HepG2 (cell line): ENCODE measurements around the gene GNG7. TPM values are rescaled to one million over a fixed set of nuclear protein-coding genes. Genes with fewer than 3 reads are reported as not detected.

Experiments used
- CBX5 ChIP-seq: sonication (generic); formaldehyde crosslinking; IDR thresholded peaks from 2 replicates; pipeline ENCODE4 v1.4.0; 2020; ENCODE audit warnings: missing genetic modification reagents, borderline replicate concordance
- CREB3 ChIP-seq: sonication (generic); formaldehyde crosslinking; IDR thresholded peaks from 2 replicates; pipeline ENCODE4 v1.5.0; 2020; ENCODE audit warnings: missing genetic modification reagents
- CREBL2 ChIP-seq: sonication (generic); formaldehyde crosslinking; IDR thresholded peaks from 2 replicates; pipeline ENCODE4 v1.8.1; 2023; ENCODE audit warnings: missing genetic modification reagents, mild to moderate bottlenecking, borderline replicate concordance
- E2F5 ChIP-seq: sonication (generic); formaldehyde crosslinking; conservative IDR thresholded peaks from 2 replicates; pipeline ENCODE4 v1.4.0; 2020; ENCODE audit warnings: missing genetic modification reagents
- FLYWCH1 ChIP-seq: sonication (generic); formaldehyde crosslinking; IDR thresholded peaks from 2 replicates; pipeline ENCODE4 v1.8.1; 2023; ENCODE audit warnings: mild to moderate bottlenecking, missing genetic modification reagents
- IKZF1 ChIP-seq: fragments of 450-650 bp; IDR thresholded peaks from 2 replicates; pipeline ENCODE4 v1.7.1; 2016
- NBN ChIP-seq: fragments of 450-650 bp; conservative IDR thresholded peaks from 2 replicates; pipeline ENCODE4 v1.6.1; 2017
- NCOA5 ChIP-seq: sonication (generic); formaldehyde crosslinking; IDR thresholded peaks from 2 replicates; pipeline ENCODE4 v1.4.0; 2020; ENCODE audit warnings: missing genetic modification reagents
- PHF21A ChIP-seq: sonication (generic); formaldehyde crosslinking; IDR thresholded peaks from 2 replicates; pipeline ENCODE4 v1.5.0; 2020; ENCODE audit warnings: mild to moderate bottlenecking, missing genetic modification reagents
- RCOR2 ChIP-seq: IDR thresholded peaks from 2 replicates; pipeline ENCODE4 v1.6.1; 2016; ENCODE audit warnings: missing biosample characterization, missing genetic modification reagents
- RFXAP ChIP-seq: sonication (generic); formaldehyde crosslinking; IDR thresholded peaks from 2 replicates; pipeline ENCODE4 v1.4.0; 2020; ENCODE audit warnings: missing genetic modification reagents, borderline replicate concordance
- SALL2 ChIP-seq: sonication (generic); formaldehyde crosslinking; IDR thresholded peaks from 2 replicates; pipeline ENCODE4 v1.8.1; 2023; ENCODE audit warnings: mild to moderate bottlenecking, missing genetic modification reagents, inconsistent platforms
- SCMH1 ChIP-seq: sonication (generic); formaldehyde crosslinking; IDR thresholded peaks from 2 replicates; pipeline ENCODE4 v1.9.0; 2021; ENCODE audit warnings: missing genetic modification reagents, mild to moderate bottlenecking, borderline replicate concordance
- THAP8 ChIP-seq: sonication (generic); formaldehyde crosslinking; IDR thresholded peaks from 2 replicates; pipeline ENCODE4 v1.5.1; 2020; ENCODE audit warnings: missing genetic modification reagents, mild to moderate bottlenecking, borderline replicate concordance
- ZBTB4 ChIP-seq: sonication (generic); formaldehyde crosslinking; IDR thresholded peaks from 2 replicates; pipeline ENCODE4 v1.4.0; 2020; ENCODE audit warnings: missing genetic modification reagents, mild to moderate bottlenecking, borderline replicate concordance
- ZFP90 ChIP-seq: sonication (generic); formaldehyde crosslinking; IDR thresholded peaks from 2 replicates; pipeline ENCODE4 v1.8.0; 2022; ENCODE audit warnings: missing genetic modification reagents, mild to moderate bottlenecking, inconsistent platforms, borderline replicate concordance
- ZFX ChIP-seq: sonication (generic); formaldehyde crosslinking; IDR thresholded peaks from 2 replicates; pipeline ENCODE4 v1.4.0; 2020; ENCODE audit warnings: mild to moderate bottlenecking, low read depth, missing genetic modification reagents, moderate library complexity
- ZNF207 ChIP-seq: fragments of 450-650 bp; IDR thresholded peaks from 2 replicates; pipeline ENCODE4 v1.6.1; 2016; ENCODE audit warnings: antibody characterized with exemption, borderline replicate concordance
- ZNF326 ChIP-seq: sonication (generic); formaldehyde crosslinking; IDR thresholded peaks from 2 replicates; pipeline ENCODE4 v1.4.0; 2020; ENCODE audit warnings: missing genetic modification reagents, borderline replicate concordance
- ZNF333 ChIP-seq: sonication (generic); formaldehyde crosslinking; IDR thresholded peaks from 2 replicates; pipeline ENCODE4 v1.4.0; 2020; ENCODE audit warnings: mild to moderate bottlenecking, missing genetic modification reagents, borderline replicate concordance
- ZNF354B ChIP-seq: sonication (generic); formaldehyde crosslinking; IDR thresholded peaks from 2 replicates; pipeline ENCODE4 v1.8.0; 2022; ENCODE audit warnings: mild to moderate bottlenecking, missing genetic modification reagents
- ZNF547 ChIP-seq: sonication (generic); formaldehyde crosslinking; IDR thresholded peaks from 2 replicates; pipeline ENCODE4 v1.5.1; 2020; ENCODE audit warnings: mild to moderate bottlenecking, missing genetic modification reagents
- ZNF629 ChIP-seq: sonication (generic); formaldehyde crosslinking; conservative IDR thresholded peaks from 2 replicates; pipeline ENCODE4 v1.5.0; 2020; ENCODE audit warnings: missing genetic modification reagents
- ZNF709 ChIP-seq: sonication (generic); formaldehyde crosslinking; IDR thresholded peaks from 2 replicates; pipeline ENCODE4 v1.5.0; 2020; ENCODE audit warnings: mild to moderate bottlenecking, missing genetic modification reagents
- ZNF776 ChIP-seq: sonication (generic); formaldehyde crosslinking; IDR thresholded peaks from 2 replicates; pipeline ENCODE4 v1.4.0; 2020; ENCODE audit warnings: mild to moderate bottlenecking, missing genetic modification reagents
- polyA plus RNA-seq, 8 experiments: library from polyadenylated mRNA; depleted of rRNA in 3 of 8; stranded (reverse) in 7 of 8; unstranded in 1 of 8; fragments of >200 nt; fragmentation: Illumina TruSeq in 4 of 8; extraction: Trizol in 4 of 8; gene quantifications; 2 replicates each; pipeline versions ENCODE4 v1.2.1 to v1.2.3, GENCODE V29; 2011 to 2016; ENCODE audit warnings: low read depth in 4 of 8, missing spikeins in 1 of 8, mixed read lengths in 1 of 8; ENCODE audit not compliant: insufficient read depth in 1 of 8
- total RNA-seq, 5 experiments: library from RNA; depleted of rRNA; stranded (reverse); fragments of >200 nt; fragmentation: Illumina TruSeq; extraction: Trizol; gene quantifications; 2 replicates each; pipeline ENCODE4 v1.2.3, GENCODE V29; 2016; ENCODE audit warnings: low read depth in 1 of 5

The GNG7 gene
- total and polyA plus RNA-seq, 2 of the 13 experiments (the other 11 are each of a cell fraction or from before 2014, with no cell fraction given) = 1.4 to 3.3 TPM

GRCh38 chr19:2556221-2557092 is 146.0 kb downstream of the GNG7 start (continued):
- TF ChIP-seq ZNF547 (no peak), ZNF629 (CRISPR knock-in tag) (peak; percentile 61), RFXAP (CRISPR knock-in tag) (0 out of 2 replicates have a peak, but pooled peaks have one; percentile 28), ZNF354B (no peak), ZFX (peak; percentile 91), PHF21A (no peak), THAP8 (CRISPR knock-in tag) (no peak), CREBL2 (CRISPR knock-in tag) (no peak), RCOR2 (CRISPR knock-in tag) (no peak), ZNF207 (no peak), CBX5 (CRISPR knock-in tag) (no peak), SCMH1 (CRISPR knock-in tag) (no peak), ZNF326 (CRISPR knock-in tag) (no peak), E2F5 (CRISPR knock-in tag) (no peak), IKZF1 (no peak), ZNF333 (CRISPR knock-in tag) (peak; percentile 54; the same call in 1 of the 2 replicates), NCOA5 (CRISPR knock-in tag) (no peak), FLYWCH1 (CRISPR knock-in tag) (no peak), SALL2 (CRISPR knock-in tag) (no peak), CREB3 (no peak), ZNF776 (CRISPR knock-in tag) (0 out of 2 replicates have a peak, but pooled peaks have one; percentile 32), NBN (no peak), ZNF709 (CRISPR knock-in tag) (no peak), ZBTB4 (CRISPR knock-in tag) (0 out of 2 replicates have a peak, but pooled peaks have one; percentile 34), ZFP90 (CRISPR knock-in tag) (peak; percentile 70; the same call in 1 of the 2 replicates)
